ENCODE results near the gene C18orf63. TPM values are rescaled to one million over a fixed set of nuclear protein-coding genes. Genes with fewer than 3 reads are reported as not detected.

The C18orf63 gene
- total and polyA plus RNA-seq, 2 donors (not counting 3 experiments of a cell fraction or from before 2014, with no cell fraction given): not detected

DNA sequence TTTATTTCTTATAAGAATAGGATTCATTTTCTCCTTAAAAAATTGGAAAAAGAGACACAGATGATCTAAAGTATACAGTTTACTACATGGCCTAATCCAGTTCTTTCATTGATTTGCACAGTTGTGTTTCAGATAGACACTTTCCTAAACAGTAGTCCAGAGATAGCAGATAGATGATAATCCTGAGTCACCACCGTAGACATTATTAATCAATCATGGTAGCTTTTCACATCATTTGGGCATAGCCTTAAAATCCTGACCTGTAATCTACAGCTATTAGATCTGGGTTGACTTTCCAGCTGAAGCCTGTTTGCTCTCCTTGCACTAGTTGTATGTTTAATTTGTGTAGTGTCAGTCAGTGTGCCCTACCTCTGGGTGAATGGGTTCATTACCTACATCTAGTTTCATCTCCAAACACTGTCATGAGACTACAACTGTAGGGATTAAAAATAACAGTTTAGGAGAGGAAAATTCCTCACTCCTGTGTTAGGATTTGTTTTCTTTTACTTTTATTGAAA lies 14.1 kb downstream of the C18orf63 start:
- no peak overlapping the region for H3K4me2 ChIP-seq (ENCODE audit: insufficient read depth, low read length)
- no peaks in the 10 kb centered on the region for H3K9me3 ChIP-seq (replicated peaks; ENCODE audit: control insufficient read depth, insufficient read depth, low read length)
- ChIA-PET POLR2A (no interaction called here), CTCF (interaction anchor here (0.9 kb wide), 1 partner anchor 132 kb away, joined by 4 read pairs; no protein-coding TSS in a partner anchor)
- no peak overlapping the region for H3K27ac ChIP-seq (ENCODE audit: insufficient read depth, low read depth, low read length)
- peaks cover 0 to 2% of the 10 kb centered on the region in 2 experiments for H3K27me3 ChIP-seq (ENCODE audit: control insufficient read depth in 2 of 2, insufficient read depth in 2 of 2, low read length in 2 of 2)
- no peak for FAIRE-seq
- no peak overlapping the region for H2AFZ ChIP-seq (ENCODE audit: low read depth, low read length)
- H3K4me1 ChIP-seq (ENCODE audit: control insufficient read depth, extremely low read depth, insufficient read depth, low read length): no peaks in the 10 kb centered on the region
- H3K36me3 ChIP-seq (ENCODE audit: control insufficient read depth in 2 of 2, extremely low read depth in 1 of 2, insufficient read depth in 2 of 2, low read length in 2 of 2): no peaks in the 10 kb centered on the region
- intact Hi-C loops (cut with micrococcal nuclease) (no loop called here), dilution Hi-C loops (cut with MboI; ENCODE audit: extremely low pct_ligation_motif_present, low sequenced_read_pairs) (no loop called here)
- H3K79me2 ChIP-seq (ENCODE audit: control insufficient read depth, insufficient read depth, low read length): no peaks in the 10 kb centered on the region
- BruUV-seq (replicated peaks): no TSS peak
- no peaks in the 10 kb centered on the region for H4K20me1 ChIP-seq (replicated peaks; ENCODE audit: control insufficient read depth, extremely low read depth, insufficient read depth, low read length)
- no peak overlapping the region for H3K9ac ChIP-seq (replicated peaks; ENCODE audit: extremely low read depth, insufficient read depth, low read length)
- no peak overlapping the region for H3K4me3 ChIP-seq (replicated peaks in 1 of 3; ENCODE audit: insufficient read depth in 1 of 3, low read depth in 1 of 3, low read length in 3 of 3)
- DNase-seq (ENCODE audit: low read depth, low spot score): no peak
- no peaks in the 10 kb centered on the region for H3K9me1 ChIP-seq (replicated peaks; ENCODE audit: control insufficient read depth, extremely low read depth, insufficient read depth, low read length)
- TF ChIP-seq FOS (IDR thresholded peaks at IDR 0.05; ENCODE audit: borderline replicate concordance, insufficient read depth, low read length) (no peak), GATA2 (IDR thresholded peaks at IDR 0.05; ENCODE audit: insufficient read depth, insufficient read length, low read depth, low read length) (no peak), POLR2A (IDR thresholded peaks at IDR 0.05; ENCODE audit: low read depth, low read length) (no peak), POLR2AphosphoS5 (IDR thresholded peaks at IDR 0.05; ENCODE audit: insufficient read depth, low read depth, low read length) (no peak), MYC (IDR thresholded peaks at IDR 0.05; ENCODE audit: low read depth, low read length) (no peak), JUN (IDR thresholded peaks at IDR 0.05; ENCODE audit: borderline replicate concordance, insufficient read depth, insufficient read length, low read depth) (no peak), EZH2 (IDR thresholded peaks at IDR 0.05; ENCODE audit: borderline replicate concordance, low read depth, low read length, severe bottlenecking) (no peak)
- TF ChIP-seq, protein P1, sequence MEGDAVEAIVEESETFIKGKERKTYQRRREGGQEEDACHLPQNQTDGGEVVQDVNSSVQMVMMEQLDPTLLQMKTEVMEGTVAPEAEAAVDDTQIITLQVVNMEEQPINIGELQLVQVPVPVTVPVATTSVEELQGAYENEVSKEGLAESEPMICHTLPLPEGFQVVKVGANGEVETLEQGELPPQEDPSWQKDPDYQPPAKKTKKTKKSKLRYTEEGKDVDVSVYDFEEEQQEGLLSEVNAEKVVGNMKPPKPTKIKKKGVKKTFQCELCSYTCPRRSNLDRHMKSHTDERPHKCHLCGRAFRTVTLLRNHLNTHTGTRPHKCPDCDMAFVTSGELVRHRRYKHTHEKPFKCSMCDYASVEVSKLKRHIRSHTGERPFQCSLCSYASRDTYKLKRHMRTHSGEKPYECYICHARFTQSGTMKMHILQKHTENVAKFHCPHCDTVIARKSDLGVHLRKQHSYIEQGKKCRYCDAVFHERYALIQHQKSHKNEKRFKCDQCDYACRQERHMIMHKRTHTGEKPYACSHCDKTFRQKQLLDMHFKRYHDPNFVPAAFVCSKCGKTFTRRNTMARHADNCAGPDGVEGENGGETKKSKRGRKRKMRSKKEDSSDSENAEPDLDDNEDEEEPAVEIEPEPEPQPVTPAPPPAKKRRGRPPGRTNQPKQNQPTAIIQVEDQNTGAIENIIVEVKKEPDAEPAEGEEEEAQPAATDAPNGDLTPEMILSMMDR (IDR thresholded peaks at IDR 0.05; ENCODE audit: extremely low read depth in 1 of 2, insufficient read depth in 1 of 2, low read depth in 1 of 2, low read length in 2 of 2): no peak
- TF ChIP-seq, protein P2, sequence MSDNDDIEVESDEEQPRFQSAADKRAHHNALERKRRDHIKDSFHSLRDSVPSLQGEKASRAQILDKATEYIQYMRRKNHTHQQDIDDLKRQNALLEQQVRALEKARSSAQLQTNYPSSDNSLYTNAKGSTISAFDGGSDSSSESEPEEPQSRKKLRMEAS (IDR thresholded peaks at IDR 0.05; ENCODE audit: insufficient read depth, insufficient read length): no peak

Data from endothelial cell of umbilical vein (primary cell).